HG03521 (cell line): ENCODE measurements around the gene EIF3K.

Experiments used
- ATAC-seq: cut with Tn5 transposase; IDR thresholded peaks from one replicate; pipeline ENCODE4 v1.9.1; 2021; ENCODE audit warnings: mild to moderate bottlenecking, moderate library complexity; ENCODE audit not compliant: unreplicated experiment

Gene EIF3K

DNA sequence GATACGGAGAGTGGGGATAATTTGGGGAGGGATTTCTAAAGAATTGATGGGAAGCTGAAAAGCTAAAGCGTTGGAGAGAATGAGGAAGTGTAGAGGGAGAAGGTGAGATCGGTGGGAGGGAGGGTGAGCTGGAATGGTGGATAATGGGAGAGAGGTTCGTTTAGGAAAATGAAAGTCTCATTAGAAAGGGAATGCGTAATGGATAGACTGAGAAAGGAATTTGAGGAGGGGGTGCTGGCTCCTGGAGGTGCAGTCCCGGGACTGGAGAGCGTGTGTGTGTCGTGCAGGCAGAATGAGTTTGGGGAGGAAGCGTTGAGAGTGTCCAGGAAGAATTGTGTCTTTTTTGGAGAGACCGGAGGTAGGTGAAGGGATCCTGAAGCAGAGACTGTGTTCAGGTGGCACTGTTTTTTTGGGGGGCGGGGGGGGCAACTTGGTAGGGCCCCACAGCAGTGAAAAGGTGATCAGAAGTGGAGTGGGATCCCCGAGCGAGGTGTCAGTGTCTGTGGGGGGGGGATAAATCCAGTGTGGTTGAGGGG is 29.8 kb downstream of the EIF3K start:
- no peak for ATAC-seq

DNA sequence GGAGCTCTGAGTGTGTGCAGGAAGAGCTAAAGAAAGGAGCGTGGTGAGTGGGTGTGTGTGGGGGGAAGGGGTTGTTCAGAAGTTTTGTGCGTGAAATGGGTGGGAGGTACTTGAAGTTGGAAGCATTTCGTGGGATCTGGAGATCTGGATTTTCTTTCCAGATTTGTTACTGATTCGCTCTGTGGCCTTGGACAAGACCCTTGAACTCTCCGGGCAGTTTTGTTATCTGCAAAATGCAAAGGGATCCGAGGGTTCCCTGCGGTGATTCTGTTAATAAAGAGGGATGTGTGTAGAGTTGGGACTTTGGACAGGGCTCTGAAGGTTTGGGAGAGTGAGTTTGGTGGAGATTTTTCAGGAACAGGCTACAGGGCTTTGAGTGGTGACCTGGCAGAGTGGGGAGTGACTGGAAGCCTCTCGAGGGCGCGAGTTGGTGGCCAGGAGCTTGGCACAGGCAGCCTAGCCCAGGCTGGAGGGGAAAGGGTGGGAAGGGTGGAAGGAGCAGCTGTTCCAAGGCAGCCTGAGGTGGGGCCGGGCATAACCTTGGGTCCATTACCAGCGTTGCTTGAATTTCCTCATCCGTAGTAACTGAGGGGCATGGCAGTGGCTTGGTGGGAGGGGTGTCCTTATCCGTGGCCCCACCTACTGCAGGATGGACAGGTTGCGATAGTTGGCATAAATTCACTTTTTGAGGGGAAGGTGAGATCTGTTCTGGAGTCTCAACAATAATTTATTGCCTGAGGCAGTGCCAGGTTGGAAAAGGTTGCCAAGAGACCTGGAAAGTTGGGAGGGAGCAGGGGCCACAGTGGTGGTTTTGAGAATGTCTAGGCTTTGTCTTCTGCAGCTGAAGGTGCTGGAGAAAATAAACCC is 30.6 kb downstream of the EIF3K start:
- ATAC-seq = no peak

DNA sequence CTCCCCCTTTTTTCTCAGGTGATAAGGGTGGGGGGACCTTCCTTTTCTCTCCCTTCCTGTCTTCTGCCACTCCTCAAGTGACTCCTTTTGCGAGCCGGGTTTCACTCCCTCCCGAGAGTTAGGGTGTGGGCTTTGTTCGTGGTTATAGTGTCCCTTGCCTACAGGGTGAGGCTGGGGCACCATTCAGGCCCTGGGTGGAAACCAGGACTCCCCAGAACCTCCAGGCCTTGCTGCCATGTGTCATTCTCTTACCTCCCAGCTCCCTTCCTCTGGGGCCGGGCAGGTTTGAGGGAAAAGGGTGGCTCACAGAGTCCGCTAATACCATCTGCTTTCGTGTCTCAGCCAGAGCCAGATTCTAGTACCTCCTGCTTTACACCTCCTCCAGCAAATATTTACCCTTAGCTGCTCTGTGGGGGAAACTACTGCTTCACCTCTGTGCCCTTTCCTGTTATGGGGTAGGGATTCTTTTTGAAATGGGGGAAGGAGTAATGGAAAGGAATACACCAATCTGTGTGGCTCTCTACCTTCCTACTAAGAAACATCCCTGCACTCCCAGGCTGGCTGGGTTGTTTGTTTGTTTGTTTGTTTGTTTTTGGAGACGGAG is 31.3 kb downstream of the EIF3K start:
- no peak for ATAC-seq

DNA sequence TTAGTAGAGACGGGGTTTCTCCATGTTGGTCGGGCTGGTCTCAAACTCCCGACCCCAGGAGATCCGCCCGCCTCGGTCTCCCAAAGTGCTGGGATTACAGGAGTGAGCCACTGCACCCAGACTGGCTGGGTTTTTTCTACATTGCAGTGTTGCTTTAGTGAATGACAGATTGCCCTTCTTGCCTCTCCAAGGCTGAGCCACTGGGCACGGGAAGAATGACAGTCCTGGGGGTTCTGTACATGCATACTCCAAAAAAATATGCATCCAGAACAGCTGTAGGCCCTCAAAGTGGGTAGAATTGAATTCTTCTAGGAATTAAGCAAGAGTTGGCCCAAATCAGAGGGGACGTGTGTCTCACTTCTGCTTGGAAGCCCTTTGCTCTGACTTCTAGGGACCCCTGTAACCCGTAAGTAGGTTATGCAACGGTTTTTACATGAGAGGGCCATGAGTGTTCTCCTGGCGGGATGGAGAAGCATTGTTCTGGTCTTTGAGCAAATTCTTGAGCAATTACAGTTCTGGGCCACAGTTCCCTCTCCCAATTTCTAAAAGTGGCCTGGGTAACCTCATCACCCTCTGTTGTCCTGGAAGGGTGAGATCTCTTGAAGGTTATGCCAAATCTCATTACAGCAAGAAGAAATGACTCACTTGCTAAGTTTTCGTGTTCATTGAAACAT is 32.1 kb downstream of the EIF3K start:
- no peak for ATAC-seq

DNA sequence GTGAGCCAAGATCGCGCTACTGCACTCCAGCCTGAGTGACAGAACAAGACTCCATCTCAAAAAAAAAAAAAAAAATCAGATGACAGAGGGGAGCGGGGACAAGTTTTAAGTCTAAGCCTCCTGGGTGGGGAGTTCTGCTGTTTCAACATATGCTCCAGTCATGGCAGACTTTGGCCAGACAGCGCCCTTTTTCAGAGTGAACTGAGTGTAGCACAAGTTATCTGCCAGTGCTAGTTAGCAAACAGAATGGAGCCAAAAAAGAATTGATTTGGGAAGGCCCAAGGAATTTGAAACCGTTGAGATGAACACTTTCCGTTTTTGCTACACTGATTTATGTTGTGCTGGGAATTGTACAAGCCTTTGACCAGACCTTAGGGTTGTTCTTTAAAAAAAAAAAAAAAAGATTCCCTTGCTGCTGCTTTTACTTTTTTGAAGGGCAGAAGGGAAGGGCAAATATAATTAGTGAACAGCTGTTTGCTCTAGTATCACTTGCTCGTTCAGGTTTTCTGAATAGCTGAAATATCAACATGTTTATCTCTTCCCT is 34.1 kb downstream of the EIF3K start:
- no peak for ATAC-seq

DNA sequence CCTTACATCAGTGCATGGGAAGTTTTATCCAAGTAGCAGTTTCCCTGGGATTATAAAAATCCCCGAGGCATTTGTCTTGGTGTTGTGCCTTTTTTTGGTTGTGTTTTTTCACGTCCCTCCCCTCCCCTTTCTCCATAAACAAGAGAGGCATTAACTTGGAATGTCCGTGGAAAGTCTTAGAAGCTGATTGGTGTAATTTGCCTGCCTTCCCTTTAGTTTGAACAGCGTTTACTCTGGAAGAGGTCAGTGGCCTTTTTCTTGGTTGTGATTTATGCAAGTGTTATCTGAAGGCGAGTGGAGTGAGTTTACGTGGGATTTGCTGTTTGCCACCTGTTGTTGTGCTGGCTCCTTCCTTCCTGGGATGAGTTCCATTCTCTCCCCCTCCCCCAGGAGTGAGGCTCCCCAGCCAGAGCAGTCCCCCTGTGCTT is 35.7 kb downstream of the EIF3K start:
- ATAC-seq = no peak

DNA sequence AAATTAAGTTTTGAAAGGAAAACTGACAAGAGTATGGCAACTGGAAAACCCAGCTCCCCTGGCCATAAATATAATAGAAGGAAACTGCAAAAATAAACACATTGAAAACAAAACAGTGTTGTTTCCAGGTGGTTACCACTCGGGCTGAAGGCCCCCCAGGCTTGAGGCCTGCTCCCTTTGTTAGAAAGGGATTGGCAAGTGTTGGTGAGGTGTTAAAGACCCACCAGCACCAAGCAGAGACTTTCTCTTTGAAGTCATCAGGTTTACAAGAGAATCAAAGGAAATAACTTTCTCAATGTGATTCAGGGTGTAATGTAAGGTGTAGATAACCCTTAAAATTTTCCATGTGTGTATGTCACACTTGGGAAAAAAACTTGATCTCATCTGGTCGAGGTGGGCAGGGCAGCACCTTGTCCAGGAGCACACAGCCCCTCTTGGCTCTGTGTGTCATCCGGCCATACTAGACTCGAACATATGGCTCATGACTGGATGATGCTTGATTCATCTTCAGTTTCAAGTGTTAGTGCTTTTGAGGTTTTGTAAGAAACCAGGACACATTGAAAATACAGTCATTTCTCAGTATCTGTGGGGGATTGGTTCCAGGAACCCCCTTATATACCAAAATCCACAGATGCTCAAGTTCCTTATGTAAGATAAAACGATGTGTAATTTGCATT is 36.3 kb downstream of the EIF3K start:
- ATAC-seq = no peak

DNA sequence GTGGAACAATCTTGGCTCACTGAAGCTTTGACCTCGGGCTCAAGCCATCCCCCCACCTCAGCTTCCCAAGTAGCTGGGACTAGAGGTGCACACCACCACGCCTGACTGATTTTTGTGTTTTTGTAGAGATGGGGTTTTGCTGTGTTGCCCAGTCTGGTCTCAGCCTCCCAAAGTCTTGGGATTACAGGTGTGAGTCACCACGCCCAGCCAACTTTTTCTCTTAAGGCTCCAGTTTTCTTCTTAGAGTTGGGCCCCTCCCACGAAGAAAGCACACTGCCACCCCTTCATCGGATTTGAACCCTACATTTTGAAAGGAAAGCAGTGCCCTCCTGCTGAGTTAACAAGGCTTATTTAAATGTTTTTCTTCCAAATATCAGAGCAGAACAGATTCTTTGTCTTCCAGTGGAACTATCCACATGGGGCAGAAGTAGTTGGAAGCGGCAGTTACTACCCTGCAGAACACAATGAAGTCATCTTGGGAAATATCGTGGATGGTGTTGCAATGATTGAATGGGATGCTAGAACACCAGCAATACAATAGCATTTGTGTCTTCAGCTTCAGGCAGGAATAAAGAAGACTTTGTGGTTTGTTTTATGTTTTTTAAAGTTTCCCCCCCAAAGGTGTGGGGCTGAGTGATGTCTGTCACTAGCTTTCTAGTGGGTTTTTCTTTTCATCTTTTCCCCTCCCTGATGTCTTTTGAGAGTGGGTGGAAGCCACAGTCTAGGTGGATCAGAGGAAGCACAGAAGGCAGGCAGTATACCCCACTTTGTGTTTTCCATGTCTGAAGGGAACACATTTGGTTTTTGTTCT is 37.4 kb downstream of the EIF3K start:
- ATAC-seq = no peak

DNA sequence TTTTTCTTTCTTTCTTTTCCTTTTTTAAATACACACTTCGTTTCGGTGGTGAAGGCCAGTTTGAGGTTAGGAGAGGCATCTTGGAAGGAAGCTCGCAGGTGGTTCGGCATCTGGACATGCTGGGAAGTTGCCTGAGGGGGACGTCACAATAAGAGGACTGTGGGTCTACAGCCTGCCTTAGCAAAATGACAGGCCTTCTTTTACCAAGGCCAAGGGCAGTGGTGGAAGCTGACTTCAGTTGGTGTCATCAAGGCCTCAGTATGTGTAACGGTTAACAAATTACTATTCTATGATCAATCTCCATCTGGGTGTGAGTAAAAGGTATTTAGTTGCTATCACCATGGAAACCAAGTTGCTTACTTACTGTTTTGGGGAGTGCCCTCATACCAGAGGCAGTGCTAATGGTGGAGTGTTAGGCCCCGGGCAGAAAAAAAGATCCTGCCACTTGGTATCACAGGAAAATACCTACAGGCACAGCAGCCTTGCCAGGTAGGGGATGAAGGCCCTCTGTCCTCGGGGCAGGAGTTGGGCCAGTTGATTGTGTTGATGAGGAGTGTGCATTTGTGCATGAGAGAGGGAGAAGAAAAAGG is 38.7 kb downstream of the EIF3K start:
- no peak for ATAC-seq

DNA sequence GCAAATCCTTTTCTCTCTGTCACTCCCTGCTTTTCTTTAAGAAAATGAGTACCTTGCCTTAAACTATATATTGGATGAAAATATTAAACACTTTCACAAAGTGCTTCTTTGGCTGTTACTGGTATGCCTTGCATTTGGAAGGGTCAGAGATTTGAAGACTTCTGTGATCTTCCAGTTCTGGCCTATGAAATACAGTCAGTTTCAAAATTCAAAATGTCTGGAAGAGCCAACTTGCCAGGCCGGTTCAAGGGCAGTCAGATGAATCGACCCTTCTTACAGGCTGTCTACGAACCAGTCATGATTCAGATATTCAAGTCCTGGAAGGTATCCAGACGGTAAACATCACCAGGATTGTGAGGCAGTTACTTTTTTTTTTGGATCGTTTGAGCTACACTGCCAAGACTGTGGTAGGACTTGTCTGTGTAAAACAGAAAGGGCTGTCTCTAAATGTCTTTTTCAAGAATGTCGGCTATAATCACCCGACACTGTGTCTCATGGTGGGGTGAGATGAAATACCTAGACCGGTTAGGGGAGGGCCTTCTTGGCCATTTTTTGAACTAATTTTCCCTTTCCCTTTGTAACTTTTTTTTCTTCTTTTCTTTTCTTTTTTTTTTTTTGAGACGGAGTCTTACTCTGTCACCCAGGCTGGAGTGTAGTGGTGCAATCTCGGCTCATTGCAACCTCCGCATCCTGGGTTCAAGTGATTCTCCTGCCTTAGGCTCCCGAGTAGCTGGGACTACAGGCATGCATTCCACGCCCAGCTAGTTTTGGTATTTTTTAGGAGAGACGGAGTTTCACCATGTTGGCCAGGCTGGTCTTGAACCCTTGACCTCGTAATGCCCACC is 39.7 kb downstream of the EIF3K start:
- no peak for ATAC-seq

DNA sequence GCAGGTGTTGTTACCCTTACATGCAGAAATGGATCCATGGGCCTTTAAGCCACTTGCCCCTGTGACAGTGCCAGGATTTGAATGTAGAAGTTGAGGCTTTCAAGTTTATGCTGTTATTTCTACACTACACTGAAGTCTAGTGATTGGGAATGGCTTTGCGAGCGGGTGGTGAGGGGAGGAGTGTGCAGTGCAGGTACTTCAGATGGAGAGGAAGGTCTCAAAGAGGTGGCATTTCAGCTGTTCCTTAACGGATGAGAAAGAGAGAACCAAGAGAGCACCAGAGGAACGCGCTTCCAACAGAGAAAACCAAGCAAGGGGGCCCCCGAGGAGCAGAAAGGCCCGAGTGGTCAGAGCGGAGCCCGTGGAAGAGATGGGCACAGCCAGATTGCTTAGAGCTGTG is 41.7 kb downstream of the EIF3K start:
- no peak for ATAC-seq

DNA sequence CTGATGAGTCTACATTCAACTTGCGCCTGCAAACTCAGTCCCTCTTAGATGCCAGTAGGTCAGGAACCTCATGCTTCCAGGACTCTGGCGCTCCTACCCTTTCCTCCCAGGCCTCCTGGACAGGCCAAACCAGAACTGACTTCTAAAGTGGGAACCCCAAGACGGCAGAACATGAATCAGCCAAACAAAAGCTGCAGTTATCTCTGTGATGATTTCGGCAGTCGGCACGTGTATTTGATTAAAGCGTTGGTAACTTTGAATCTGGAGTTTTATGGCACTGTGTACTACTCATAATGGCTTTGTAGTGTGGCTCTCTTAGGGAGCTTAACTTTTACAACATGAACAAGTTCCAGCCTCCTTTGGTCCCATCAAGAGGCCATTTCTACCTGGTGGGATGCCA is 42.1 kb downstream of the EIF3K start:
- no peak for ATAC-seq

DNA sequence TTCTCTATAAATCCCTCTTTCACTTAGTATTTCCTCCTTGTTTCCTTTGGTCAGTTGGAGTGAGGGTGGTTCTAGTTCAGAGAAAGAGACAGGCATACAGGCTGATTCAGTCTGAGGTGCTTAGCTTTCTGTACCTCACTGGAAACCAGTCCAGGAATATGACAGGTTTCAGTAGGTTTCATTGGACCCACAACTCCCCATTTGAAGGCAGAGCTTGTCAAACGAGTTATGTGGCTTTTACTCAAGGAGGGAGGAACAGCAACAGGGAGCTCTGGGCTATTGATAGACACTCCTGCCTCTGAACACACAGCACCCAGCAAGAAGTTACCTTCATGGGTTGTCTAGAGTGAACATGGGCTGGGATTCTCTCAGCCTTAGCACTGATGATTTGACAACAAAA is 43.0 kb downstream of the EIF3K start:
- no peak for ATAC-seq

DNA sequence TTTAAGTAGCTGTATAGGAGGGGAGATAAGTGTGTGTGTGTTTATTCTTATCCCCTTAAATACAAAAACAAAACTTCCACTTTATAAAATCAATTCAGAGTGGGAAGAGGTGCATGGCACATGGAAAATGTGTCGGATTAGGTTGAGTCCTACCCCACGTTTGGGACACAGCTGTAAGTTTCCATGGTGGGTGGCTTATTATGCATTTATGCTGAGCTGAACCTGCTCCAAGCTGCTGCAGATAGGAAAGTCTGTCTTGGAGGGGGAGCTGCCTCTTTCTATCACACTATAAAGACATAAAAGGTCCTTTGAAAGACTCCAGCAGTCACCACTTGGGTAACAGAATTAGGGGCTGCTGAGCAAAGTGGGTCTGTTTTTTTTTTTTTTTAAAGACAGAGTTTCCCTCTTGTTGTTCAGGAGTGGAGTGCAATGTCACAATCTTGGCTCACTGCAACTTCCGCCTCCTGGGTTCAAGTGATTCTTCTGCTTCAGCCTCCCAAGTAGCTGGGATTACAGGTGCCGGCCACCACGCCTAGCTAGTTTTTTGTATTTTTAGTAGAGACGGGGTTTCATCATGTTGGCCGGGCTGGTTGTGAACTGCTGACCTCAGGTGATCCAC is 43.7 kb downstream of the EIF3K start:
- ATAC-seq = no peak

DNA sequence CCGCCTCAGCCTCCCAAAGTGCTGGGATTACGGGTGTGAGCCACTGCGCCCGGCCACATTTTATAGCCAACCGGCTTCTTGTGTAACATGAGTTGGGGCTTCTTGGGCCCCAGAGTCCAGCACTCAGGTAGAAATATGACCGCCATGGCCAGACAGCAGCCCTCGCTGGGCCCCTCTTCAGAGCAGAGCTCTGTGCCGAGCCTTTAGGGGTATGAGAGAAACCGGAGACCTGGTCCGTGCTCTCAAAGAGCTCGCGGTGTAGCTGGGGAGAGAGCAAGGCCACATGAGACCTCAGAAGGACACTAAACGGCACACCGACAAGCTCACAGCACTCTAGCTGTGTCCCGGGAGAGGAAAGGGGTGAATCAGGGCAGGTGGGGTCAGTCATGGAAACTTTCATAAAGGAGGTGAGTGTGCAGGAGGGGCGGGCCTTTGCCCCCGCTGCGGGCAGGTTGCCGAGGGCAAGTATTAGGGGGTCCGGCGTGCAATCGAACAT is 44.2 kb downstream of the EIF3K start:
- no peak for ATAC-seq

DNA sequence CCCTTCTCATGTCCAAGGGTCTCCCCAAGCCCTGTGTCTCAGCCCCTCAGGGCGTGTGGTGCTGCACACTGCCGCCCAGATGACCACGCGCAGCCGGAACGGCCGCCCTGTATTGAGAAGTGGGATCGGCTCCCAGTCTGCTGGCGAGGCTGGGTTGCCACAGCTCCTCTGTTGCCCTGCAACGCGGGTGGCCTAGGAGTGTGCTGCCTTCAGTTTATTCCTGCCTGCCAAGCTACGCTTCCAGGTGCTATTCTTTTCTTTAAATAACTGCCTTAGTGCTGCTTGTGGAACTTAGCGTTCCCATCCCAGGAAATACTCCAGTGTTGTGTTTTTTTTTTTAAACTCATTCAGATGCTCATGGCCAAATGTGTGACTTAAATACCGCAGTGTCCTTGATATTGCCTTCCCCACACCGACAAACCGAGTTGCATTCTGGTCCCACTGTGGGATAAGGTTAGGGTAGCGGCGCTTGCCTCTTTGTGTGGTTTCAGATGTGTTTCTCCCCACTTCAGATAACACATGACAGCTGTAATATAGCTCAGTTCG is 45.0 kb downstream of the EIF3K start:
- ATAC-seq = no peak

DNA sequence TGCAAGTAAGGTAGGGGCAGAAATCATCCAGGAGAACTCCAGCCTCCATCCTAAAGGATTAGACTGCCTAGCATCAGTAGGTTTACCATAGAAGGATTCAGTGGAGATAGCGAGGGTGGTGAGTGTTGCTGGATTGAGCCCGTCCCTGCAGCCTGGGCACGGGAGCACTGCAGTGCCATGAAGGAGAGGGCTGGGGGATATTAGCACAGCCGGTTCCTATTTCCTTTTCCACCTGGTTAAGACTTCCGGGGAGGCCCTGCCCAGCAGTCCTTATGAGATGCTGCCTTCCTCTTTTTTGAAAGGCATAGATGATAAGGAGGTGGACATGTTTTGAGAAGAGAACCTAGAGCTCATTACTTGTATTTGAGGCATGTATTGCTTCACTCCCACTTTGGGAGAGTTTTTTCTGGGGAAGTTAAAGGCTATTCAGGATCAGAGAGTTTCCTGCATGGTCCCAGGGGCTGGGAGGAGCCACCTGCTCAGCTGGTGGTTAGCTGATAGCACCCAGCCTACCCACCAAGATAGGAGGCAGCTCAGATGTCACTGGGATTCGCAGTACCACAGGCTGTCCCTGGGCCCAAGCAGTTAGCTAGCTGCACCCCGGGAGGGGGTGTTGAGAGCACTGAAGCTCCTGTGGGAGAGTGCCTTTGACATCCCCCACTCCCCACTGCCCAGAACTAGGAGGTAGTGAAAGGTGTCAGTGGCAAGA is 45.7 kb downstream of the EIF3K start:
- ATAC-seq = no peak
